GM21576 (cell line): ENCODE data around the gene AAK1.
A peak's percentile ranks its signal among the peaks of the same experiment; 100 is the strongest.
"Not testable (repeated sequence)": the region's sequence is repeated elsewhere in the genome, so short reads cannot be mapped to it uniquely, and the experiment has no call there.

Experiments used
- ATAC-seq: cut with Tn5 transposase; IDR thresholded peaks from one replicate; pipeline ENCODE4 v1.9.1; 2021; ENCODE audit warnings: mild to moderate bottlenecking, moderate library complexity; ENCODE audit not compliant: unreplicated experiment

AAK1 gene

GRCh38 chr2:69459936-69460335 lies 183.6 kb downstream of the AAK1 start:
- no peak for ATAC-seq

GRCh38 chr2:69456950-69457445 lies 186.5 kb downstream of the AAK1 start:
- no peak for ATAC-seq

- ATAC-seq = no peak
These were observed 187.4 kb downstream of the AAK1 start for GRCh38 chr2:69456154-69456553.

GRCh38 chr2:69454976-69455375 lies 188.6 kb downstream of the AAK1 start:
- ATAC-seq = no peak

- ATAC-seq = peak; percentile 78
These were observed 189.9 kb downstream of the AAK1 start for GRCh38 chr2:69453475-69454129.

DNA sequence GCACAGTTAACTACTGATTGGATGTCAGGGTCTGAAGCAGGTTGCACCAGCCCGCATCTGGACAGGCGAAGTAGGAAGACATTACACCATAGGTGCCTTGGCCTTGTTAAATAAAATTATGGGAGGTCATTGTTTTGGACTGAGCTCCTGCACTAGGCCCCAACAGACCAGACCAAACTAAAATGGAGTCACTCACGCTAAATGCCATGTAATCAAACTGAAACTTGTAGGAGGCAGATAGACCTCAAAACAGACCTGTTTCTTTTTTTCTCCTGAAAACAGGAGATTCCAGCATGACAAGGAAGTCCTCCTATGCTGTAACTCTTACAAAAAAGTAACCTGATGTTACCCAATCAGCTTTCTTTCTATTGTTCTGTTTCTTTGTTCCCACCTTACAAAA lies 190.9 kb downstream of the AAK1 start:
- no peak for ATAC-seq

DNA sequence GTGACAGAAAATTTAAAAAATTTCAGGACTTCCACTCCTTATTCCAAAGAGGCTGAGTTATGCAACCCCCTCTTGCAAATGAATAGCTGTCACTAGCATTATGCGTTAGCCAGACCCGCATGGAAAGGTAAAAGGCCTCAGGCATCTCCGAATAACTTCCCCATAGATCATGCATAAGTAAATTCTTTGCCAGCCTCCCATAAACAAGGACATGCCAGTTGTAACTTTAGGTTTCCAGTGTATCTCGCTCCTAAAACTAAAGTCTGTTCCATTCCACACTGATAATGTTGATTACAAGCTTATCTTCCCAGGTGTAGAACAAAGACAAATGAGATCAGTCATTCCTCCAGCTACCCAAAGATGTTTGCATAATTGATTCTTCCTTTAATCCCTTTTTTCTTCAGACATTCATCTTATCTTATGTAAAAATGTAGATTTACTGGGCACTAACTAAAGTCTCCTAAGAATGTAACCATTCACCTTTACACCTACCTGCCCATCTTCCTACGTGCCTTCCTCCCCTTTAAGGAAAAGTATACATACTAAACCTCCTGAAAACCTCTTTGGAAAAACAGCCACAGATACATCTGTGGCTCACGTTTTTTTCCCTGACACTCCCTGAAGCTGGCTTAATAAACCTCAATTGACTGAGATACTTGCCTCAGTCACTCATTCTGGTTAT lies 192.7 kb downstream of the AAK1 start:
- no peak for ATAC-seq

DNA sequence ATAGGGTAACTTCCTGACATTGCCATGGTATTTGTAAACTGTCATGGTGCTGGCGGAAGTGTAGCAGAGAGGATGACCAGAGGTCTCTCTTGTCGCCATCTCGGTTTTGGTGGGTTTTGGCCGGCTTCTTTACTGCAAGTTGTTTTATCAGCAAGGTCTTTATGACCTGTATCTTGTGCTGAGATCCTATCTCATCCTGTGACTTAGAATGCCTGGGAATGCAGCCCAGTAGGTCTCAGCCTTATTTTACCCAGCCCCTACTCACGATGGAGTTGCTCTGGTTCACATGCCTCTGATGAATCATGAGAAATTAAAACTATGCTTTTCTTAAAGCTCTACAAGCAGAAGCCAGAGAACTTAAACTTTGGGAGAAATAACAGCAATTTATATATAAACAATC lies 193.6 kb downstream of the AAK1 start:
- ATAC-seq = no peak

- not testable (repeated sequence) for ATAC-seq
These were observed 199.9 kb downstream of the AAK1 start for GRCh38 chr2:69443673-69444072.

- ATAC-seq = not testable (repeated sequence)
These were observed 204.0 kb downstream of the AAK1 start for GRCh38 chr2:69439499-69439898.

- ATAC-seq = no peak
These were observed 205.0 kb downstream of the AAK1 start for GRCh38 chr2:69438580-69438979.

DNA sequence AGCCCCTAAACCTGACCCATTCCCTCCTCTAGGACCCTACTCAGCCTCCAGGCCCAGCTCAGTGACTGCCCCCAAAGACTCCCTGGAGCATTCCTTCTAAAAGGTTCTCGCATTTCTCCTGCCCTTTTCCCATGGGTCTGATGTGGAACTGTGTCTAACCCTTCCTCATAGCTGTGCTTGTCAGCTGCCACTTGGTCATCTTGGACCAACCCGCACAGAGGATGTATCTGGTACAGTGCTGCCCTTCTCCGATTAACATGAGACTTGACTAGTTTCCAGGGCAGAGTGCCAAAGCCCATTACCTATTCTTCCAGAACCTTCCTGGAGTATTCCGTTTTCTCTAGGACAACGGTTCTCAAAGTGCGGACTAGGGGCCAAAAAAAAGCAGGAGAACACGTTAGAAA lies 205.8 kb downstream of the AAK1 start:
- ATAC-seq = no peak

DNA sequence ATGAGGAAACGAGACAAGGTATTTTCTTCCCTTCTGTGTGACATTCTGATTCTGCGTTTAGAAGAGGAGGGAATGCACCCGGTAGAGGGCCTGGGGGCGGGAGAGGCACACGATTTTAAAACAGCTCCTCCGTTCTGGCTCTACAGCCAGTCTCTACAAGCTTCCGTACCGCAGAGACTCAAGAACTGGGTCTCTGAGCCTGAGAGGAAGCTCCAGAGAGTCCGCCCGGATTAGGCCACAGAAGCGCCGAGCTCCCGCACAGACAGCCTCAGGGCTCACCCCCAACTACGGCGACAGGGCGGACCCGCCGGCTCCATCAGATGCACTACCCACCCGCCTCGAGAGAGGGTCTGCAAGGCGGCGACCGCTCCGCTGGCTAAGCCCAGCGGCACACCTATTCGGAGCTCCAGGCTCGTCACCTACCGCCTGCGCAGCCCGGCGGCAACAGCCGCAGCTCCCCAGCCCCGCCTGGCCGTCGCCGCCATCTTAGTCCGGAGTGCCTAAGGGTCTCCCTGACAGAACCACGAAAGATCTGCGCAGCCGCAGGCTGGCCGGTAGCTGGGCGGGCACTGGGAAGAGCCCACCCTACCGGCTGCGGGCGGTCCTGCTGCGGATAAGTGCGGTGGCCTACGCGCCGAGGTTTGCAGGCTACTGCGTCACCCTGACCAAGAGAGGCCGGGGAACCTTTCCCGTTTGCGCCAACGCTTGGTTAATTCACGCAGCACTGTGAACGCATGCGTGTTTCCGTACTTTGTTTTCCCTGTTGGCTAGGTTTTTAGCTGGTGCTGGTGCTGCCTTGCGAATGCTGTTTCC lies 206.4 kb downstream of the AAK1 start, which contains the start of gene NFU1:
Gene NFU1, minus strand, starts transcription at position 498 of the 813 bp plus-strand sequence. Its CDS starts 13 bp downstream, at position 485.
- ATAC-seq = peak; percentile 92

GRCh38 chr2:69436596-69436937 lies 207.0 kb downstream of the AAK1 start:
- ATAC-seq = no peak

DNA sequence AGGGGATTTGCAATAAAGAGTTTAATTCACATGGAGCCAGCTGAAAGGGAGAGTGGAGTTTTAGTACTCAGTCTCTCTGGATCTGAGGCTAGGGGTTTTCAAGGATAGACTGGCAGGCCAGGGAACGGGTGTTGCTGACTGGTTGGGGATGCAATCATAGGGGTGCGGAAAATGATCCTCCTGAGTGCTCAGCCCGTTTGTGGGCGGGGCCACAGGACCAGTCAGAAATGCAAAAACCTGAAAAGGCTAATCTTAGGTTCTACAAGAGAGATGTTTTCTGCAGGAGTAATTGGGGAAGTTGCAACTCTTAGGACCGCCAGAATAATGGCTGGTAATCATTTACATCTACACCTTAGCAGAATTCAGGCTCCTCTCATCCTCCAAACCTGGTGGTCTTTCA lies 208.8 kb downstream of the AAK1 start:
- no peak for ATAC-seq

DNA sequence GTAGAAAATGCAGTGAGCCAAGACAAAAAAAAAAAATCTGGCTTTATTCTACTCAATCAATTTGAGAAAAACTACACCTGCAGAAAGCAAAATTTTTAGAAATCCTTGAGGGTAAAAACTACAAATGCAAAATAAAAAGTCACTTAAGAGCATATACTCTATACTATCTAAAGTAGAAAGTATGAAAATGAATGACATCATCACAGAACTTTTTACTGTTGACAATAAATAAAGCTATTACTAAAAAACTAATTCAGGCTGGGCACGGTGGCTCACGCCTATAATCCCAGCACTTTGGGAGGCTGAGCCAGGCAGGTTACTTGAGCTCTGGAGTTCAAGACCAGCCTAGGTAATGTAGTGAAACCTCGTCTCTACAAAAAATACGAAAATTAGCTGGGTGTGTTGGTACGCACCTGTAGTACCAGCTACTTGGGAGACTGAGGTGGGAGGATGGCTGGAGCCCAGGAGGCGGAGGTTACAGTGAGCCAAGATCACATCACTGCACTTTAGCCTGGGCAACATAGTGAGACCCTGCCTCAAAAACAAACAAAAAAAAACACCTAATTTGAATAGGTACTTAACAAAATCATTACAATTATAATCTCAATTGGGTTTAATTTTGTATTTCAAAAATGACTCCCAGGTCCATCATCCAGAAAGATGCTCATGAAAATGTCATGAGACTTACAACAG lies 213.9 kb downstream of the AAK1 start:
- no peak for ATAC-seq

GRCh38 chr2:69428981-69429380 lies 214.6 kb downstream of the AAK1 start:
- no peak for ATAC-seq

GRCh38 chr2:69424419-69424818 lies 219.1 kb downstream of the AAK1 start:
- no peak for ATAC-seq

GRCh38 chr2:69422198-69422597 lies 221.3 kb downstream of the AAK1 start:
- ATAC-seq = no peak

DNA sequence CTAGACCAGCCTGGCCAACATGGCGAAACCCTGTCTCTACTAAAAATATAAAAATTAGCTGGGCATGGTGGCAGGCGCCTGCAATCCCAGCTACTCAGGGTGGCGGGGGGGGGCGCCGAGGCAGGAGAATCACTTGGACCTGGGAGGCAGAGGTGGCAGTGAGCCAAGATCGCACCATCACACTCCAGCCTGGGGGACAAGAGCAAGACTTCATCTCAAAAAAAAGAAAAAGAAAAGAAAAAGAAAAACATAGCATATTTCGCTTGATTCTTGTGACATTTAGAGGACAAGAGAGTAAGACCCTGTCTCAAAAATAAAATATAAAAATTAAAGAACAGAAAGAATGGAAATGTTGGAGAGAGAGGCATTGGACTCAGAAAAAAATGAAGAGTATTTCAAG lies 224.4 kb downstream of the AAK1 start:
- ATAC-seq = not testable (repeated sequence)

- ATAC-seq = no peak
These were observed 227.4 kb downstream of the AAK1 start for GRCh38 chr2:69416147-69416546.
